ENCODE results near the gene KCNMA1.
"Not testable (repeated sequence)": the region's sequence is repeated elsewhere in the genome, so short reads cannot be mapped to it uniquely, and the experiment has no call there.

The KCNMA1 gene

GRCh38 chr10:77576444-77577032 is 61.1 kb downstream of the KCNMA1 start:
- Mint-ChIP-seq H3K4me3 (no peak overlapping the region), H3K4me1 (no peaks in the 10 kb centered on the region), H3K27me3 (no peaks in the 10 kb centered on the region), H3K36me3 (no peaks in the 10 kb centered on the region), H3K27ac (no peak overlapping the region), H3K9me3 (no peaks in the 10 kb centered on the region)
- ATAC-seq, result no peak

DNA sequence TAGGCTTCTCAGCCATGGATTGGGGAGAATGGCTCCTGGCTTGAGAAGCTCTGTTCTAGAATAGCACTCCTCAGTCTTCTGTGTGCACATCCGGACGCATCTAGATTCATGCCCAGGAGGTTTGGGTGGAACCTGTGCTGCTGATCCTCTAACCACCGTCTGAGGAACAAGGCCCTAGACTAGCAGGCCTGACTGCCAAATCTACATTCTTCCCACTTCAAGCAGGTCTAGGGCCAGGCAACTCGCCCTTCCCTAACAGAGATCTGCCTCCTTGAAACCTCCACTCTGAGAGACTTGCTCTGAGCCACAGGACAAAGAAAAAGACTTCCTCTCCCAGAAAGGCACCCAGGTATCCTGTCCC is 61.6 kb downstream of the KCNMA1 start:
- H3K4me3 Mint-ChIP-seq, result no peak overlapping the region

GRCh38 chr10:77575271-77576006 is 62.2 kb downstream of the KCNMA1 start:
- no peak for ATAC-seq
- Mint-ChIP-seq H3K4me1 (no peaks in the 10 kb centered on the region), H3K4me3 (no peak overlapping the region), H3K36me3 (no peaks in the 10 kb centered on the region), H3K27ac (no peak overlapping the region), H3K9me3 (no peaks in the 10 kb centered on the region), H3K27me3 (no peaks in the 10 kb centered on the region)

More for the DNA sequence above, 61.6 kb downstream of the KCNMA1 start:
- Mint-ChIP-seq H3K9me3 (no peaks in the 10 kb centered on the region), H3K27me3 (no peaks in the 10 kb centered on the region), H3K27ac (no peak overlapping the region), H3K4me1 (no peaks in the 10 kb centered on the region), H3K36me3 (no peaks in the 10 kb centered on the region)
- ATAC-seq, result no peak

DNA sequence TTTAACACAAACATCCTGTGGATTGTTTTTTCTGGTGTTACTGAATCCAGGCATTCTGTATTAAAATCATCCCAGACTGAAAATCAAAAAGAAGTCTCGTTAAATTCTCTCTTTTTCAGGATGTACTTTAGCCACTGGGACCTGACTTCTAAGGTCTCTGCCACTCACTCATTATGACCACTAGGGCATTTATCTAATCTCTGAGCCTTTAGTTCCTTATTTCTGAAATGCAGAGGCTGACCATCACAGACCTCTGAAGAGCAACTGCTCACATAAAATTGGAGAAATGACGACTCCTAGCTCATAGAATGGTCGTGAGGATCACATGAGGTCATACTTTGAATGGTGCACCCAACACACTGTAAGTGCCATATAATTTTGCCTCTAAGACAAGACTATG is 63.2 kb downstream of the KCNMA1 start:
- Mint-ChIP-seq H3K27ac (no peak overlapping the region), H3K27me3 (no peaks in the 10 kb centered on the region), H3K36me3 (no peaks in the 10 kb centered on the region), H3K4me3 (no peak overlapping the region), H3K4me1 (no peaks in the 10 kb centered on the region), H3K9me3 (no peaks in the 10 kb centered on the region)
- no peak for ATAC-seq

- not testable (repeated sequence) for ATAC-seq, H3K27me3 Mint-ChIP-seq, H3K9me3 Mint-ChIP-seq, H3K4me3 Mint-ChIP-seq, H3K27ac Mint-ChIP-seq, H3K36me3 Mint-ChIP-seq, H3K4me1 Mint-ChIP-seq
These were observed 65.1 kb downstream of the KCNMA1 start for GRCh38 chr10:77572520-77572919.

DNA sequence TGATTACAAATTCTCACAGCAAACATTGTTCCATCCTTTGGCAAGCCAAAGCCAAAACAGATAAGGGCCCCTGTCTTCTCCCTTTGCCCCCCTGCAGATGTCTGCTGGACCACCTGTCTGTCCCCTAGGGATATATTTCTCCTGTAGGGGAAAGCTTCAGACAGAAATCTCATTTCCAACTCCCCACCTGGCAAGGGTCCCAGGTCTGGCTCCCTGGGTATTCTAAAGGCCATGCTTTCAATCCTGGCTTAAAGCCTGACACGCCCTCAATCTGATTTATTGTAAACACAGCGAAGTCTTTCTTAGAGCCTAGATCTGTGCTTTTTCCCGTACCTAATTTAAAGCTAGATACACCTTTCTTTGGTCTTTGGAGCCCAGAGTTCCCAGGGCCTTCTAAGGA is 66.1 kb downstream of the KCNMA1 start:
- no peaks in the 10 kb centered on the region for H3K36me3 Mint-ChIP-seq
- no peak overlapping the region for H3K4me3 Mint-ChIP-seq
- no peaks in the 10 kb centered on the region for H3K4me1 Mint-ChIP-seq
- no peak for ATAC-seq
- no peak overlapping the region for H3K27ac Mint-ChIP-seq
- no peaks in the 10 kb centered on the region for H3K9me3 Mint-ChIP-seq
- no peaks in the 10 kb centered on the region for H3K27me3 Mint-ChIP-seq

DNA sequence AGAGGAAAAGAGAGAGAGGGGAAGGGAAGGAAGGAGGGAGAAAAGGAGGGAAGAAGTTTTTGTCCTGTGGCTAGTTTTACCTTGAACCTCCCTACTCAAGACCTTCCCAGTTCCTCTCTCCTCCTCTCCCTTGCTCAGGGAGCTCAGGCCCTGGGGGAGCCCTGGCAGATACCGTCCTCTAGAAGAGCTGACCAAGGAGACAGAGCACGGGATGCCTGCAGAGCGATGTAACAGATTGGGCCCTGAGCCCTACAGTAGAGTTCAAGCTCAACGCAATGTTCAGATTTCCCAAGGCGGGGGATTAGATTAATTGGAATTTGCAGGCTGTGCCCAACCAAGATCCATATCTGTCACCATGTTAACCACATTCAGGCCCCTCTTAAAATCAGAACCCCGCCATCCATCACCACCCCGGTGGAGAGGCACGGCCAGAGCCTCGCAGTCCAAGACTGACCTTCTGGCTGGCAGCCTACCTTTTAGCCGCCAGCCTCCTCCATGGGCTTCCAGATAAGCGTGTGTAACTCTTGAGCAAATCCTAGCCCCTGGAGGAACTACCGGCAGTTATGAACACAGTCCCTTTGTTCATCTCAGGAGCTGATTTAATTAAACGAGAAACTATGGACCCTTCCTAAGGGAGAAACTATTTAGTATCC is 70.6 kb downstream of the KCNMA1 start:
- Mint-ChIP-seq H3K27ac (no peak overlapping the region), H3K4me3 (no peak overlapping the region), H3K27me3 (peaks cover 27% of the 10 kb centered on the region), H3K36me3 (no peaks in the 10 kb centered on the region), H3K9me3 (no peaks in the 10 kb centered on the region), H3K4me1 (peaks cover 6% of the 10 kb centered on the region)
- ATAC-seq, result no peak

GRCh38 chr10:77566236-77566635 is 71.4 kb downstream of the KCNMA1 start:
- Mint-ChIP-seq H3K36me3 (no peaks in the 10 kb centered on the region), H3K9me3 (no peaks in the 10 kb centered on the region)
- ATAC-seq, result no peak

DNA sequence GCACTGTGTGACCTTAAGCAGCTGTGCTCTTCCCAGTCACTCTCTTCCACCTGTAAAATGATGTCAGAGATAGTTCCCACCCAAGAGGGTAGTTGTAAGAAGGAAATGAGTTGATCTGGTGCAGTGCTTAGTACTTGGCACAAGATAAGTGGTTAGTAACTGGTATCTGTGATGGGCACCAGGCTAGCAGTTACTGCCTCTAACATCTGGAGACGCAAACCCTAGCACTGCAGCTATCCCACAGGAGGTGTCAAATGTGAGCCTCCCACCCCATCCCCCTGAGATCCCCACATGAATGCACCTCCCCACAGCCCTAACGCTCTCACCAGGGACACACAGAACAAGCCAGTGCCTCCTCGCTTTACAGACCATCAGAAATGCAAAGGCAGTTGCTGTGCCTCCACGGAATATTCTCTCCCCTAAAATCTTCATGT is 72.0 kb downstream of the KCNMA1 start:
- Mint-ChIP-seq H3K4me1 (peaks cover 6% of the 10 kb centered on the region), H3K27ac (no peak overlapping the region), H3K36me3 (no peaks in the 10 kb centered on the region), H3K27me3 (peaks cover 27% of the 10 kb centered on the region), H3K4me3 (no peak overlapping the region), H3K9me3 (no peaks in the 10 kb centered on the region)
- ATAC-seq, result no peak

More at GRCh38 chr10:77566236-77566635, 71.4 kb downstream of the KCNMA1 start:
- peaks cover 6% of the 10 kb centered on the region for H3K4me1 Mint-ChIP-seq
- H3K27me3 Mint-ChIP-seq, result peaks cover 27% of the 10 kb centered on the region
- H3K4me3 Mint-ChIP-seq, result no peak overlapping the region
- no peak overlapping the region for H3K27ac Mint-ChIP-seq

DNA sequence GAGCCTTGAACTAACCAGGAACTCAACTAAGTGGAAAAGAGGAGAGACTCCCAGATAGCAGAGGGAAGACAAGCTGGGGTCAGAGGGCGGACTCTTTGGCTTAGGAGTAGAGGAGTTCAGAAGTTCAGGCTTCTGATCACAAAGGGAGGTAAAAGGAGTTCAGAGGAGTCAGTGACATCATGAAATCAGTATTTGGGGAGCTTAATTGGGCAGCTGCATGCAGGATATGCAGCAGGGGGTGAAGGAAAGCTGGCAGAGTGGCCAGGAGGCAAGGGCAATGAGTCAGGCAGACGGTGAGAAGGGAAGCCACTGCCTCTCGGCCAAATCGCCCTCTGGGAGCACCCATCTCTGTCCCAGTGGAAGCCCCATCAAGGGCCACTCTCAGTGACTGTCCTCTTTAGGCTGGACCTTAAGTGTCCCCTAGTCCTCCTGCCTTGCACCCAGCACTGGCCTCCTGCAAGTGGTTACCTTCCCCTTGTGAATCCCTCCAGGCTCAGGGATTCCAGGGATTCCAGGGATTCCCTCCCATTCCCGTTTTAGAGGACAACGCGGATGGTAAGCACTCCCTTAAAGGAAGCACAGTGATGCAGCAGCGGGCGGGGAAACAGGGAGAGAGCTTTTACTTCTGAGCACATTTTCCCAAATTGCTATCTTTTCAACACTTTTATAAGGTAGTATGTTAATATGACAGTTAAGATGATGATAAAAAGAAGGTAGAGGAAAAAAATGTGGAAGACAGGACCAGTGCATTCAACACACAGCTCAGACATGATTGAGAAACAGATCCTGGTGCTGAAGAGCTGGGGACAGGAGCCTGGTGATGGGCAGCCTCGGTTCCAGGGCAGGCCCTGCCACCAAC is 72.6 kb downstream of the KCNMA1 start:
- Mint-ChIP-seq H3K27ac (no peak overlapping the region), H3K36me3 (no peaks in the 10 kb centered on the region), H3K4me1 (peaks cover 6% of the 10 kb centered on the region), H3K27me3 (peaks cover 27% of the 10 kb centered on the region), H3K4me3 (no peak overlapping the region), H3K9me3 (no peaks in the 10 kb centered on the region)
- no peak for ATAC-seq

DNA sequence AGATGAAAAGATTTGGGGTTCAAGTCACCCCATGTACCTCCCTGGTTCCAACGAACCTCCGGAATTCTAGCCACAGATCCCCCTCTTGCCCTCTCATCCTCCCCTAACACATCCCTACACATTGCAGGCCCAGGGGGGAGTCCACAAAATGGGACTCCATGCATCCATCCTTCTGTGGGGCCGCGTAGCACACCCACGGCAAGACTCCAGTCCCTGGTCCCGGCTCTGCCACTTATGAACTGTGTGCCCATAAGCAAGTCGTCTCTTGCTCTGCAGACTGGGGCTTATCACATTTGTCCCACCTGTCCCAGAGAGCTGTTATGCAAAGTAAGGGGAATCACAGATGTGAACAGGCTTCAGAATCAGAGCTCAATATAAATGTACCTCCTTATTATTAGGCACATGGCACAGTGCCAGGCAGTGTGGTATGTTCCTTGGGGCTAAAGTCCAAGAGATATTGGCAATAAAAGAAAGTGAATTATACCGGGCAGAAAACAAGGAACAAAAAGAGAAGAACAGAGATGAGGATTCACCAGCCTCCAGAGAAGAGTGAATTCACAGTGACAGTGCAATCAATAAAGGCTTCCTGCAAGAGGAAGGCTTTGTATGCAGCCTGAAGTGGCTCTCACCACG is 73.9 kb downstream of the KCNMA1 start:
- H3K9me3 Mint-ChIP-seq, result no peaks in the 10 kb centered on the region
- H3K4me3 Mint-ChIP-seq, result no peak overlapping the region
- peaks cover 27% of the 10 kb centered on the region for H3K27me3 Mint-ChIP-seq
- H3K36me3 Mint-ChIP-seq, result no peaks in the 10 kb centered on the region
- no peak overlapping the region for H3K27ac Mint-ChIP-seq
- ATAC-seq, result no peak
- peaks cover 6% of the 10 kb centered on the region for H3K4me1 Mint-ChIP-seq

- no peak overlapping the region for H3K27ac Mint-ChIP-seq
- no peak for ATAC-seq
- no peaks in the 10 kb centered on the region for H3K36me3 Mint-ChIP-seq
- H3K4me1 Mint-ChIP-seq, result peaks cover 6% of the 10 kb centered on the region
- H3K4me3 Mint-ChIP-seq, result no peak overlapping the region
- peaks cover 27% of the 10 kb centered on the region for H3K27me3 Mint-ChIP-seq
- no peaks in the 10 kb centered on the region for H3K9me3 Mint-ChIP-seq
These were observed 74.9 kb downstream of the KCNMA1 start for GRCh38 chr10:77562742-77563141.

DNA sequence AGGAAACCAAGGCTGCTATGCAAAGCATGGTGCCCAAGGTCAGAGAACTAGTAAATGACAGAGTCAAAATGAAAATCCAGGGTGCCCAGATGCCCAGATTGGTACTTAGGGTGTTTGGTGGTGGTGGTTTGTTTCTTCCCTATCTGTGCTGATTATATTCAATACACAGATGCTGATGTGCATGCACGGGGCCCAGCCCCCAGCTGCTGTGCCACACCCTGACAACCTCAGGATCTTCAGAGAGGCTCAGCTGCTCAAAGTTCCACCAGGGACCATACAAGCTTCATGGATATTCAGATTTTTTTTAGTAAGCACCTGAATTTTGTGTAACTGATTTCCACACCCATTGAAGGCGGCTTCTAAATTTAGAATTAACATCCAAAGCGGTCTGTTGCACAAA is 75.6 kb downstream of the KCNMA1 start:
- Mint-ChIP-seq H3K27me3 (peaks cover 27% of the 10 kb centered on the region), H3K4me1 (peaks cover 6% of the 10 kb centered on the region), H3K36me3 (no peaks in the 10 kb centered on the region), H3K4me3 (no peak overlapping the region), H3K27ac (no peak overlapping the region), H3K9me3 (no peaks in the 10 kb centered on the region)
- no peak for ATAC-seq

- Mint-ChIP-seq H3K36me3 (no peaks in the 10 kb centered on the region), H3K27me3 (peaks cover 25% of the 10 kb centered on the region), H3K4me3 (no peak overlapping the region), H3K27ac (no peak overlapping the region), H3K4me1 (peaks cover 6% of the 10 kb centered on the region), H3K9me3 (no peaks in the 10 kb centered on the region)
- ATAC-seq, result no peak
These were observed 77.1 kb downstream of the KCNMA1 start for GRCh38 chr10:77560471-77560870.

DNA sequence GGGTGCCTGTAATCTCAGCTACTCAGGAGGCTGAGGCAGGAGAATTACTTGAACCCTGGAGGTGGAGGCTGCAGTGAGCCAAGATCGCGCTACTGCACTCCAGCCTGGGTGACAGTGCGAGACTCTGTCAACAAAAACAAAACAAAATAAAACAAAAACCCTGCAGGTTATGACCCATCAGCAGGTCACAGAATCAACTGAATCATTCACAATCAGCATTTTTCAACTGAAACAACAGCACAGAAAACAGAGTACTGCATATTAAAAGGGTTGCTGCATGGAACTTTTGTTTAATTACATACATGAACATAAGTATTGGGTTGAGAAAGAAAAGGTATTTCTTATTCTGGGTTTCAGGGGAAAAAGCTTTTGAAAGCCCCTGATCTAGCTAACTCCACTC is 77.6 kb downstream of the KCNMA1 start:
- Mint-ChIP-seq H3K27me3 (peaks cover 21% of the 10 kb centered on the region), H3K9me3 (no peaks in the 10 kb centered on the region), H3K36me3 (no peaks in the 10 kb centered on the region), H3K4me1 (peaks cover 6% of the 10 kb centered on the region), H3K27ac (no peak overlapping the region), H3K4me3 (no peak overlapping the region)
- ATAC-seq, result no peak
